NCI-H2029 treated with DMSO at 0.1 percent for 48 hours (cell line): ENCODE measurements around the gene MVD.
"Not testable (repeated sequence)": the region's sequence is repeated elsewhere in the genome, so short reads cannot be mapped to it uniquely, and the experiment has no call there.

Source experiments
- DNase-seq: peaks from one replicate; lab custom pipeline; 2025; lab: John Stamatoyannopoulos, UW

MVD gene

GRCh38 chr16:88681709-88682451 is 19.0 kb upstream of the MVD start:
- DNase-seq, result no peak

- no peak for DNase-seq
These were observed 18.3 kb upstream of the MVD start for GRCh38 chr16:88681084-88681680.

- DNase-seq, result no peak
These were observed 17.7 kb upstream of the MVD start for GRCh38 chr16:88680554-88681083.

GRCh38 chr16:88678224-88678979 is 15.5 kb upstream of the MVD start:
- no peak for DNase-seq

GRCh38 chr16:88677721-88678120 is 14.8 kb upstream of the MVD start:
- no peak for DNase-seq

- no peak for DNase-seq
These were observed 13.8 kb upstream of the MVD start for GRCh38 chr16:88676502-88677242.

- DNase-seq, result no peak
These were observed 11.0 kb upstream of the MVD start for GRCh38 chr16:88673716-88674379.

GRCh38 chr16:88672776-88673175 is 9.9 kb upstream of the MVD start:
- no peak for DNase-seq

GRCh38 chr16:88671806-88672205 is 8.9 kb upstream of the MVD start:
- no peak for DNase-seq

GRCh38 chr16:88669980-88670379 is 7.1 kb upstream of the MVD start:
- DNase-seq, result no peak

- not testable (repeated sequence) for DNase-seq
These were observed 6.6 kb upstream of the MVD start for GRCh38 chr16:88669493-88669892.

- DNase-seq, result no peak
These were observed 4.6 kb upstream of the MVD start for GRCh38 chr16:88667461-88667860.

GRCh38 chr16:88665570-88665969 is 2.7 kb upstream of the MVD start:
- no peak for DNase-seq

- DNase-seq, result no peak
These were observed 2.3 kb upstream of the MVD start for GRCh38 chr16:88665148-88665547.

GRCh38 chr16:88662222-88662842 is 559 bp downstream of the MVD start:
- DNase-seq, result no peak

GRCh38 chr16:88661468-88661867 is 1.4 kb downstream of the MVD start:
- DNase-seq, result no peak

- DNase-seq, result no peak
These were observed 3.7 kb downstream of the MVD start for GRCh38 chr16:88659160-88659559.

GRCh38 chr16:88658714-88659113 is 4.2 kb downstream of the MVD start:
- no peak for DNase-seq

GRCh38 chr16:88657371-88657770 is 5.5 kb downstream of the MVD start:
- no peak for DNase-seq

- no peak for DNase-seq
These were observed 6.5 kb downstream of the MVD start for GRCh38 chr16:88656291-88656980.
